Astrocyte of the cerebellum (primary cell): ENCODE results near the gene MAN2B2.

Experiments
- DNase-seq: peaks from one replicate; pipeline ENCODE4 v3.0.0-alpha.2; 2011; ENCODE audit warnings: low read depth
- H3K4me3 ChIP-seq: 2 replicates; pipeline ENCODE4 v1.5.1; 2011; ENCODE audit warnings: mild to moderate bottlenecking, low read depth, low read length, moderate library complexity
- in situ Hi-C: cut with HindIII; loops from 2 replicates; pipeline ENCODE4 v1.10.0; 2017; ENCODE audit warnings: low sequenced_read_pairs
- TF ChIP-seq, protein P1 (sequence below): IDR thresholded peaks from 2 replicates; pipeline ENCODE4 v1.5.1; 2012; ENCODE audit warnings: low read length, low read depth, moderate library complexity, mild to moderate bottlenecking; ENCODE audit errors: missing control alignments

The MAN2B2 gene

DNA sequence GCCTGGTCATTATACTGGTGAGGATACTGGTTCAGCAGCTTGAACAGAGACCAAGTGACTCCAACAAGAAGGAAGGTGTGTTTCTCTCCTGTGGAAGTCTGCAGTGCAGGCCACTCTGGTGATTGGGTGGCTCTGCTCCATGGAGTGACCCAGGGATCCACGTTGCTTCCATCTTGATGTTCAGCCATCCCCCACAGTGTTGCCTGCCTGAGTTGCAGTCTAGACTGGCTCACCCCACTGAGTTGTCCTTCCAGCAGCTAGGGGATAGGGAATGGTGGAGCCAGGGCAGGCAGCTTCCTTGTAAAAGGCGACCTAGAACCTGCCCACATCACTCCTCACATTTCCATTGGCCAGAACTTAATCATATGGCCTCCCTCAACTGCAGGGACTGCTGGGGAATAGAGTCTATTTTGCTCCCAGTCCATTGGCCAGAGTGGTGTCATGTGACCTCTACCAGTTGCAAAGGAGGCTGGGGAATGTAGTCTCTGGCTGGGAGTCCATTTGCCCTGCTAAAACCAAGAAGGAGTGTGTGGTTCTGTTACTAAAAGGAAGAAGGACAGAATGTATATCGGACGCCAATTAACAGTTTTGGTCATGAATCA lies 8.0 kb downstream of the MAN2B2 start:
- DNase-seq: no peak
- H3K4me3 ChIP-seq: no peak overlapping the region
- TF ChIP-seq, protein P1, sequence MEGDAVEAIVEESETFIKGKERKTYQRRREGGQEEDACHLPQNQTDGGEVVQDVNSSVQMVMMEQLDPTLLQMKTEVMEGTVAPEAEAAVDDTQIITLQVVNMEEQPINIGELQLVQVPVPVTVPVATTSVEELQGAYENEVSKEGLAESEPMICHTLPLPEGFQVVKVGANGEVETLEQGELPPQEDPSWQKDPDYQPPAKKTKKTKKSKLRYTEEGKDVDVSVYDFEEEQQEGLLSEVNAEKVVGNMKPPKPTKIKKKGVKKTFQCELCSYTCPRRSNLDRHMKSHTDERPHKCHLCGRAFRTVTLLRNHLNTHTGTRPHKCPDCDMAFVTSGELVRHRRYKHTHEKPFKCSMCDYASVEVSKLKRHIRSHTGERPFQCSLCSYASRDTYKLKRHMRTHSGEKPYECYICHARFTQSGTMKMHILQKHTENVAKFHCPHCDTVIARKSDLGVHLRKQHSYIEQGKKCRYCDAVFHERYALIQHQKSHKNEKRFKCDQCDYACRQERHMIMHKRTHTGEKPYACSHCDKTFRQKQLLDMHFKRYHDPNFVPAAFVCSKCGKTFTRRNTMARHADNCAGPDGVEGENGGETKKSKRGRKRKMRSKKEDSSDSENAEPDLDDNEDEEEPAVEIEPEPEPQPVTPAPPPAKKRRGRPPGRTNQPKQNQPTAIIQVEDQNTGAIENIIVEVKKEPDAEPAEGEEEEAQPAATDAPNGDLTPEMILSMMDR: no peak
- in situ Hi-C loops: no loop called here

DNA sequence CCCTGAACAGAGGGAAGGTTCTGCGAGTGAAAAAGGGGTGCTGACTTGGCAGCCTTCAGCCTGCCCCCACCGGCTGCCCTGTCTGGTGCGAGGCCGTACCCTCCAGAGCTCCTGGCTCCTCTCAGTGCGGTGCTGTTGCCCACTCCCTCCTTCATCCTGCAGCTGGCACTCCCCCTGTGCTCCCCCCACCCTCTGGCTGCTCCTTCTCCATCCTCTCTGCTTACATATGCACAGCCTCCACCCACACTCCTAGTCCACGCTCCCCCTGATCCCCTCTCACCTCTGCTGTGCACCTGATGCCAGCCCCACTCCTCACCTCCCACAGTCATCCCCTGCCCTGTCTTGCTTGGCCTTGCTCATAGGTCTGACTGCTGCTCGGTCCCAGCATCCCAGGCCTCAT lies 9.9 kb downstream of the MAN2B2 start:
- in situ Hi-C loops: no loop called here
- H3K4me3 ChIP-seq: no peak overlapping the region
- TF ChIP-seq, protein P1: no peak
- DNase-seq: no peak

DNA sequence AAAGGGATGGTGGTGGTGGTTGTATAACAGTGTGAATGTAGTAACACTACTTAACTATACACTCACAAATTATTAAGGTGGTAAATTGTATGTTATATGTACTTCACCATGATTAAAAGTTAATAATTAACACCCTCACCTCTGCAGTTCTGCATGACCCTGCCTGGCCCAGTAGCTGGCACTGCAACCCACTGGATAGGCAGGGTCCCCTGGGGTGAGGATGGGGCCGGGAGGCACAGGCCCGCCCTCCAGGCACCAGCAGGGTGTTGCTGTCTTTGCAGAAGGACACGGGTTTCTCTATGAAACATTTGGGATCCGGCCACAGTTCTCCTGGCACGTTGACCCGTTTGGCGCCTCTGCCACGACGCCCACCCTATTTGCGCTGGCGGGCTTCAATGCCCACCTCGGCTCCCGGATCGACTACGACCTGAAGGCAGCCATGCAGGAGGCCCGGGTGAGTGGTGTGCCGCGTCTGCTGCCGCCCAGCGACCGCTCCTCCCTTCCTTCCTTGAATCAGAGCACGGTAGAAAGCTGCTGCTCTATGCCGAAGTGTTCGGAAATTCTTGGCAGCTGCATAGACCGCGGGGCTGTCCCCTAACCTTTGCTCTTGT lies 11.8 kb downstream of the MAN2B2 start:
- TF ChIP-seq, protein P1: no peak
- in situ Hi-C loops: no loop called here
- no peak overlapping the region for H3K4me3 ChIP-seq
- no peak for DNase-seq

DNA sequence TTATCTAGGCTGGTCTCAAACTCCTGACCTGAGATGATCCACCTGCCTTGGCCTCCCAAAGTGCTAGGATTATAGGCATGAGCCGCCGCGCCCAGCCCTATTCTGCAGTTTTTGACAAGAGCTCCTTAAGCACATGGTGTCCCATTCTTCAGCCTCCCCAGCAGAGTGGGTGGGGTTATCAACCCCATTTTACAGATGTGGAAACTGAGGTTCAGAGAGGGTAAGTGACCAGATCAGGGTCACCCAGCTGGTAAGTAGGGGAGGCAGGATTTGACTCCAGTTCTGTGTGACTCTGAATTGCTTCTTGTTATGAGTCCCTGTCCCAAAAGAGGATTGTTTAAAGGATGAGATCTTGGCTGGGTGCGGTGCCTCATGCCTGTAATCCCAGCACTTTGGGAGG lies 14.5 kb downstream of the MAN2B2 start:
- TF ChIP-seq, protein P1: no peak
- in situ Hi-C loops: no loop called here
- no peak for DNase-seq
- no peak overlapping the region for H3K4me3 ChIP-seq

DNA sequence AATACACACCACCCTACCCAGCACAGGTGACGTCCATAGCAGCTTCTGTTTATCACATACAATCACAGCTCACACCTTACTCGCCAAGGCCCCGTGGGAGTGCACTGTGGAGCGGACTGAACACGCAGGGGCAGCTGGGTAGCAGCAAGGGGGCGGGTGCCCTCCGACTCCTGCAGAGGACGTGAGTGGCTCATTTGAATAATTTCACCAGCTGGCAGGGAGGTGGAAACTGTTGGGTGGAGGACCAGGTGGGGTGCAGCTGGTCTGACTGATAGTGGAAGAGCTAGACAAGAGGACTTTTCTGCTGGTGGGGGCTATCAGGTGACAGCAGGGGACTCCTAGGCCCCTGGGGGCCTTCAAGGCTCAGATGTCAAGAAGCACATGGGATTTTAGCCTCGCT lies 16.3 kb downstream of the MAN2B2 start:
- DNase-seq: no peak

DNA sequence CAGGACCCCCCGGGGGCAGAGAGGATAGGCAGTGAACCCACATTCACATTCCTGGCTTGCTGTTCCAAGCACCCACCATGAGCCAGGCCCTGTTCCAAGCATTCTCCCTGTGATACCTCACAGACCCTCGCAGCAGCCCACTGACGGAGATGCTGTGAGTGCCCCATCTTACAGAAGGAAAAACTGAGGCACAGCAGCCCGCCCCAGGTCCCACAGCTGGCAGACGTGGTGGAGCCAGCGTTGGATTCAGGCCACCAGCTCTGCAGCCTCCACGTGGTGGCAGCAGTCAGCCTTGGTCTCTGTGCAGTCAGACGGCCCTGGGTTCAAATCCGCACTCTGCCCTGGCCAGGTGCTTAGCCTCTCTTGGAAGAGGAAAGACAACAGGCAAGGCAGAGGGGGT lies 16.8 kb downstream of the MAN2B2 start:
- DNase-seq: no peak
- TF ChIP-seq, protein P1: no peak
- no peak overlapping the region for H3K4me3 ChIP-seq
- in situ Hi-C loops: loop anchor here (10.0 kb wide), 1 partner anchor 73 kb away; no protein-coding TSS in a partner anchor

More for the DNA sequence above, 16.3 kb downstream of the MAN2B2 start:
- TF ChIP-seq, protein P1: no peak
- H3K4me3 ChIP-seq: no peak overlapping the region
- in situ Hi-C loops: loop anchor here (10.0 kb wide), 1 partner anchor 73 kb away; no protein-coding TSS in a partner anchor
